AG04450 (cell line): ENCODE results near the gene KLB. TPM values are rescaled to one million over a fixed set of nuclear protein-coding genes. Genes with fewer than 3 reads are reported as not detected.
A peak's percentile ranks its signal among the peaks of the same experiment; 100 is the strongest.

Experiments used
- CTCF ChIA-PET: fragments of 300-600, 350-600 bp; formaldehyde crosslinking; extraction: SDS; loops from one replicate; lab custom pipeline; 2022; ENCODE audit warnings: antibody characterized with exemption, inconsistent platforms; lab: Charles Lee
- POLR2A ChIA-PET: fragments of 350-600 bp; formaldehyde crosslinking; extraction: SDS; loops from one replicate; lab custom pipeline; 2021; ENCODE audit warnings: antibody characterized with exemption, inconsistent platforms; lab: Yijun Ruan, JAX
- DNase-seq: peaks from one replicate; pipeline ENCODE4 v3.0.0-alpha.2; 2011; ENCODE audit warnings: low read depth, low spot score
- H3K27ac ChIP-seq: one replicate; pipeline ENCODE4 v1.5.1; 2012; ENCODE audit warnings: low read depth, low read length, control low read depth
- H3K27me3 ChIP-seq: one replicate; pipeline ENCODE4 v1.6.0; 2012; ENCODE audit warnings: low read length; ENCODE audit not compliant: control insufficient read depth, insufficient read depth
- H3K4me3 ChIP-seq: 2 replicates; pipeline ENCODE4 v1.5.1; 2011; ENCODE audit warnings: mild to moderate bottlenecking, low read depth, low read length, control low read depth
- H3K9me3 ChIP-seq: 2 replicates; pipeline ENCODE4 v1.5.1; 2012; ENCODE audit warnings: low read length; ENCODE audit not compliant: control insufficient read depth, insufficient read depth
- CTCF ChIP-seq: IDR thresholded peaks from 2 replicates; pipeline ENCODE4 v1.5.1; 2011; ENCODE audit warnings: low read depth, low read length, control low read depth, inconsistent platforms
- polyA plus RNA-seq: library from polyadenylated mRNA; depleted of rRNA; stranded (reverse); fragments of >200 nt; gene quantifications from 2 replicates; pipeline ENCODE4 v1.2.3, GENCODE V29; 2011

Gene KLB
- polyA plus RNA-seq, 1 experiment = not detected

GRCh38 chr4:39469429-39470077, 62.8 kb downstream of the KLB start:
- Histone ChIP-seq H3K27me3 (no peaks in the 10 kb centered on the region), H3K9me3 (no peaks in the 10 kb centered on the region), H3K4me3 (no peak overlapping the region), H3K27ac (no peak overlapping the region)
- DNase-seq = peak; percentile 55
- ChIA-PET POLR2A (interaction anchor here (0.8 to 1.6 kb wide), 5 partner anchors 12 to 429 kb away, joined by 3 to 8 read pairs (median 4); partner anchors contain the start of genes SMIM14 and UGDH), CTCF (interaction anchor here (0.6 to 2.6 kb wide), 55 partner anchors 9 to 509 kb away, joined by 3 to 23 read pairs (median 4); partner anchors contain the start of genes PDS5A, SMIM14, UBE2K and UGDH)
- TF ChIP-seq CTCF = peak; percentile 87

- no peak for DNase-seq
- Histone ChIP-seq H3K4me3 (no peak overlapping the region), H3K9me3 (no peaks in the 10 kb centered on the region), H3K27me3 (no peaks in the 10 kb centered on the region), H3K27ac (no peak overlapping the region)
- ChIA-PET CTCF (interaction anchor here (2.6 kb wide), 1 partner anchor 505 kb away, joined by 23 read pairs; no protein-coding TSS in a partner anchor), POLR2A (no interaction called here)
- TF ChIP-seq CTCF = no peak
Observed at GRCh38 chr4:39470402-39470801, 63.7 kb downstream of the KLB start.

GRCh38 chr4:39472396-39472795, 65.7 kb downstream of the KLB start:
- no peak for DNase-seq
- CTCF ChIA-PET = interaction anchor here (0.5 to 1.0 kb wide), 2 partner anchors 119 to 237 kb away, joined by 3 read pairs; no protein-coding TSS in a partner anchor
- no peak overlapping the region for H3K4me3 ChIP-seq
- no peaks in the 10 kb centered on the region for H3K27me3 ChIP-seq
- no peak overlapping the region for H3K27ac ChIP-seq
- H3K9me3 ChIP-seq = no peaks in the 10 kb centered on the region
- TF ChIP-seq CTCF = no peak
- POLR2A ChIA-PET = no interaction called here

GRCh38 chr4:39476187-39476895, 69.6 kb downstream of the KLB start:
- CTCF ChIA-PET = no interaction called here
- Histone ChIP-seq H3K4me3 (no peak overlapping the region), H3K27ac (no peak overlapping the region), H3K27me3 (no peaks in the 10 kb centered on the region), H3K9me3 (no peaks in the 10 kb centered on the region; the same call in 1 of the 2 replicates)
- no peak for DNase-seq
- TF ChIP-seq CTCF = no peak
- POLR2A ChIA-PET = no interaction called here

GRCh38 chr4:39480251-39480650, 73.5 kb downstream of the KLB start:
- ChIA-PET CTCF (interaction anchor here (1.1 to 1.5 kb wide), 2 partner anchors 11 kb away, joined by 4 to 15 read pairs; no protein-coding TSS in a partner anchor), POLR2A (no interaction called here)
- no peak for TF ChIP-seq CTCF
- no peaks in the 10 kb centered on the region for H3K27me3 ChIP-seq
- no peak overlapping the region for H3K27ac ChIP-seq
- H3K9me3 ChIP-seq = peaks cover 8% of the 10 kb centered on the region
- DNase-seq = no peak
- H3K4me3 ChIP-seq = no peak overlapping the region
